ENCODE measurements around the gene FOSL2.
"Not testable (repeated sequence)": the region's sequence is repeated elsewhere in the genome, so short reads cannot be mapped to it uniquely, and the experiment has no call there.

Gene FOSL2

GRCh38 chr2:28357948-28358667, 34.5 kb upstream of the FOSL2 start:
- no peak for DNase-seq (ENCODE audit: low read depth)

GRCh38 chr2:28358668-28359201, 33.9 kb upstream of the FOSL2 start:
- DNase-seq (ENCODE audit: low read depth), result no peak

- DNase-seq (ENCODE audit: low read depth), result peak; percentile 43
Measured at GRCh38 chr2:28359222-28360057, 33.2 kb upstream of the FOSL2 start.

GRCh38 chr2:28360058-28360717, 32.5 kb upstream of the FOSL2 start:
- DNase-seq (ENCODE audit: low read depth), result no peak

GRCh38 chr2:28360718-28361293, 31.9 kb upstream of the FOSL2 start:
- no peak for DNase-seq (ENCODE audit: low read depth)

GRCh38 chr2:28361991-28362710, 30.5 kb upstream of the FOSL2 start:
- DNase-seq (ENCODE audit: low read depth), result no peak

- DNase-seq (ENCODE audit: low read depth), result no peak
Measured at GRCh38 chr2:28362991-28363521, 29.6 kb upstream of the FOSL2 start.

- no peak for DNase-seq (ENCODE audit: low read depth)
Measured at GRCh38 chr2:28363686-28364280, 28.9 kb upstream of the FOSL2 start.

GRCh38 chr2:28364610-28365009, 28.0 kb upstream of the FOSL2 start:
- DNase-seq (ENCODE audit: low read depth), result no peak

- no peak for DNase-seq (ENCODE audit: low read depth)
Measured at GRCh38 chr2:28365158-28365557, 27.5 kb upstream of the FOSL2 start.

GRCh38 chr2:28366149-28366495, 26.5 kb upstream of the FOSL2 start:
- DNase-seq (ENCODE audit: low read depth), result no peak

GRCh38 chr2:28366496-28367282, 26.0 kb upstream of the FOSL2 start:
- no peak for DNase-seq (ENCODE audit: low read depth)

GRCh38 chr2:28367667-28368356, 24.8 kb upstream of the FOSL2 start:
- no peak for DNase-seq (ENCODE audit: low read depth)

GRCh38 chr2:28368357-28368798, 24.3 kb upstream of the FOSL2 start:
- DNase-seq (ENCODE audit: low read depth), result no peak

GRCh38 chr2:28369358-28369757, 23.3 kb upstream of the FOSL2 start:
- DNase-seq (ENCODE audit: low read depth), result no peak

GRCh38 chr2:28370354-28370753, 22.3 kb upstream of the FOSL2 start:
- DNase-seq (ENCODE audit: low read depth), result no peak

GRCh38 chr2:28371728-28372127, 20.9 kb upstream of the FOSL2 start:
- not testable (repeated sequence) for DNase-seq (ENCODE audit: low read depth)

GRCh38 chr2:28373854-28374253, 18.8 kb upstream of the FOSL2 start:
- no peak for DNase-seq (ENCODE audit: low read depth)

GRCh38 chr2:28374331-28374730, 18.3 kb upstream of the FOSL2 start:
- DNase-seq (ENCODE audit: low read depth), result no peak
